SK-N-MC (cell line): Measurements from ENCODE around the gene PDCD1.

ENCODE experiments used
- EZH2 ChIP-seq: fragments of 200-600 bp; sonication (generic); IDR thresholded peaks from one replicate; pipeline ENCODE4 v1.6.1; 2017; ENCODE audit warnings: antibody characterized with exemption
- FOXP2 ChIP-seq: optimal IDR thresholded peaks from 2 replicates; pipeline ENCODE3; 2011; ENCODE audit warnings: mild to moderate bottlenecking, moderate library complexity; ENCODE audit not compliant: insufficient read depth; ENCODE audit errors: extremely low read length, control extremely low read depth
- POLR2AphosphoS5 ChIP-seq: IDR thresholded peaks from 2 replicates; pipeline ENCODE4 v1.6.1; 2012; ENCODE audit warnings: mild to moderate bottlenecking, low read depth, low read length, borderline replicate concordance

- TF ChIP-seq POLR2AphosphoS5 (no peak), EZH2 (no peak), FOXP2 (no peak)
These were observed 2.6 kb upstream of the PDCD1 start for GRCh38 chr2:241861264-241861663.
